LNCaP clone FGC (cell line): Measurements from ENCODE around the gene SIM1.

Experiments
- DNase-seq: peaks from one replicate; pipeline ENCODE4 v3.0.0-alpha.2; 2011; ENCODE audit warnings: low read depth
- H3K4me3 ChIP-seq: 2 replicates; pipeline ENCODE4 v1.5.1; 2011; ENCODE audit warnings: mild to moderate bottlenecking, low read depth, low read length, control low read depth
- CTCF ChIP-seq: IDR thresholded peaks from 2 replicates; pipeline ENCODE4 v1.5.1; 2012; ENCODE audit warnings: mild to moderate bottlenecking; ENCODE audit not compliant: control insufficient read depth, insufficient read depth; ENCODE audit errors: extremely low read depth

Gene SIM1

GRCh38 chr6:100350139-100350538, 114.6 kb downstream of the SIM1 start:
- TF ChIP-seq CTCF = no peak
- DNase-seq = no peak
- H3K4me3 ChIP-seq = no peak overlapping the region

- no peak for TF ChIP-seq CTCF
- DNase-seq = no peak
- no peak overlapping the region for H3K4me3 ChIP-seq
Measured at GRCh38 chr6:100349366-100349765, 115.4 kb downstream of the SIM1 start.

GRCh38 chr6:100347901-100348550, 116.7 kb downstream of the SIM1 start:
- no peak overlapping the region for H3K4me3 ChIP-seq
- TF ChIP-seq CTCF = no peak
- DNase-seq = no peak

GRCh38 chr6:100346828-100347227, 117.9 kb downstream of the SIM1 start:
- no peak for TF ChIP-seq CTCF
- no peak overlapping the region for H3K4me3 ChIP-seq
- no peak for DNase-seq

- DNase-seq = no peak
- TF ChIP-seq CTCF = no peak
- H3K4me3 ChIP-seq = no peak overlapping the region
Measured at GRCh38 chr6:100346203-100346602, 118.5 kb downstream of the SIM1 start.

- no peak for DNase-seq
- no peak for TF ChIP-seq CTCF
- no peak overlapping the region for H3K4me3 ChIP-seq
Measured at GRCh38 chr6:100344761-100345160, 120.0 kb downstream of the SIM1 start.

- no peak for TF ChIP-seq CTCF
- H3K4me3 ChIP-seq = no peak overlapping the region
- DNase-seq = no peak
Measured at GRCh38 chr6:100344321-100344720, 120.4 kb downstream of the SIM1 start.
